NCI-H524 (cell line): ENCODE measurements around the gene ZCCHC24.

Experiments used
- DNase-seq, 2 experiments: peaks; one replicate each; lab custom pipeline; 2025; lab: John Stamatoyannopoulos, UW

ZCCHC24 gene

GRCh38 chr10:79446758-79447084 lies 1.3 kb upstream of the ZCCHC24 start:
- peak in 1 of 2 experiments; percentile 15 for DNase-seq

GRCh38 chr10:79445977-79446757 lies 743 bp upstream of the ZCCHC24 start:
- peak; percentile 79 to 91 for DNase-seq

- DNase-seq: peak; percentile 16 to 39
Measured at GRCh38 chr10:79444199-79445119, 965 bp downstream of the ZCCHC24 start.

GRCh38 chr10:79443338-79444198 lies 1.9 kb downstream of the ZCCHC24 start:
- DNase-seq: no peak

GRCh38 chr10:79442171-79443040 lies 3.0 kb downstream of the ZCCHC24 start:
- no peak for DNase-seq

- DNase-seq: no peak
Measured at GRCh38 chr10:79441433-79441832, 4.0 kb downstream of the ZCCHC24 start.

- no peak for DNase-seq
Measured at GRCh38 chr10:79440281-79440680, 5.1 kb downstream of the ZCCHC24 start.

GRCh38 chr10:79438699-79439085 lies 6.7 kb downstream of the ZCCHC24 start:
- DNase-seq: no peak

- no peak for DNase-seq
Measured at GRCh38 chr10:79438021-79438698, 7.3 kb downstream of the ZCCHC24 start.

- DNase-seq: no peak
Measured at GRCh38 chr10:79437111-79437814, 8.2 kb downstream of the ZCCHC24 start.

- DNase-seq: no peak
Measured at GRCh38 chr10:79436850-79437103, 8.6 kb downstream of the ZCCHC24 start.

- no peak for DNase-seq
Measured at GRCh38 chr10:79436066-79436849, 9.2 kb downstream of the ZCCHC24 start.

- peak in 1 of 2 experiments; percentile 1 for DNase-seq
Measured at GRCh38 chr10:79435271-79436065, 10.0 kb downstream of the ZCCHC24 start.

GRCh38 chr10:79434821-79435251 lies 10.6 kb downstream of the ZCCHC24 start:
- DNase-seq: no peak

GRCh38 chr10:79434223-79434687 lies 11.2 kb downstream of the ZCCHC24 start:
- DNase-seq: no peak

- no peak for DNase-seq
Measured at GRCh38 chr10:79433324-79434222, 11.9 kb downstream of the ZCCHC24 start.
